Esophagus (tissue), 2 donors: ENCODE results near the gene ST7. TPM values are rescaled to one million over a fixed set of nuclear protein-coding genes. Genes with fewer than 3 reads are reported as not detected.

Source experiments
- H3K27ac ChIP-seq, 2 donors: one replicate each; pipeline ENCODE4 v1.5.1; 2013; ENCODE audit warnings: low read depth in 2 of 2, mild to moderate bottlenecking in 2 of 2, inconsistent platforms in 1 of 2, low read length in 1 of 2, moderate library complexity in 1 of 2
- H3K27me3 ChIP-seq, 2 donors: one replicate each; pipeline ENCODE4 v1.6.1; 2013; ENCODE audit warnings: low read length in 2 of 2, control low read depth in 1 of 2, mild to moderate bottlenecking in 1 of 2; ENCODE audit not compliant: insufficient read depth in 2 of 2, control insufficient read depth in 1 of 2
- H3K36me3 ChIP-seq, 2 donors: one replicate each; pipeline ENCODE4 v1.6.1; 2013; ENCODE audit warnings: low read length in 1 of 2; ENCODE audit not compliant: control insufficient read depth in 2 of 2, insufficient read depth in 2 of 2
- H3K4me1 ChIP-seq, 2 donors: one replicate each; pipeline ENCODE4 v1.6.1; 2013; ENCODE audit warnings: low read length in 1 of 2; ENCODE audit not compliant: control insufficient read depth in 2 of 2, insufficient read depth in 2 of 2
- H3K4me3 ChIP-seq, 2 donors: one replicate each; pipeline ENCODE4 v1.5.1; 2013; ENCODE audit warnings: low read length in 2 of 2, mild to moderate bottlenecking in 2 of 2, low read depth in 1 of 2, moderate library complexity in 1 of 2
- H3K9me3 ChIP-seq, 2 donors: one replicate each; pipeline ENCODE4 v1.6.1; 2013; ENCODE audit warnings: mild to moderate bottlenecking in 2 of 2, low read depth in 1 of 2, low read length in 1 of 2, moderate library complexity in 1 of 2; ENCODE audit not compliant: control insufficient read depth in 2 of 2, insufficient read depth in 1 of 2
- WGBS, 2 donors: extraction: QIAGEN DNeasy Blood & Tissue Kit; methylation state at CpG; one replicate each; pipeline ENCODE4 v1.1.7; 2013; 5-methylcytosine and 5-hydroxymethylcytosine counted together
- polyA plus RNA-seq, 2 donors: library from polyadenylated mRNA; stranded (reverse); fragments of 200-250 nt; gene quantifications; one replicate each; pipeline ENCODE4 v1.2.3, GENCODE V29; 2013
- donor health status: healthy with polysubstance abuse.
- donor health status: Bipolar disorder and iron deficiency.

The ST7 gene
- polyA plus RNA-seq, 2 donors = 4.3 to 7.4 TPM

GRCh38 chr7:117172283-117172682 is 219.0 kb downstream of the ST7 start:
- no peaks in the 10 kb centered on the region for H3K4me1 ChIP-seq
- WGBS, 2 donors = 78 to 79% methylated on average over 2 of the region's 2 CpGs
- no peak overlapping the region for H3K27ac ChIP-seq

GRCh38 chr7:117173035-117173770 is 219.9 kb downstream of the ST7 start:
- no peaks in the 10 kb centered on the region for H3K4me1 ChIP-seq
- H3K36me3 ChIP-seq = peaks cover 0 to 2% of the 10 kb centered on the region in 2 donors
- 70 to 78% methylated on average over 6 of the region's 6 CpGs for WGBS, 2 donors
- H3K9me3 ChIP-seq = no peaks in the 10 kb centered on the region
- no peaks in the 10 kb centered on the region for H3K27me3 ChIP-seq
- H3K27ac ChIP-seq = no peak overlapping the region
- no peak overlapping the region for H3K4me3 ChIP-seq

More at GRCh38 chr7:117172283-117172682, 219.0 kb downstream of the ST7 start:
- no peaks in the 10 kb centered on the region for H3K27me3 ChIP-seq
- H3K9me3 ChIP-seq = no peaks in the 10 kb centered on the region
- H3K4me3 ChIP-seq = no peak overlapping the region
- peaks cover 0 to 2% of the 10 kb centered on the region in 2 donors for H3K36me3 ChIP-seq

DNA sequence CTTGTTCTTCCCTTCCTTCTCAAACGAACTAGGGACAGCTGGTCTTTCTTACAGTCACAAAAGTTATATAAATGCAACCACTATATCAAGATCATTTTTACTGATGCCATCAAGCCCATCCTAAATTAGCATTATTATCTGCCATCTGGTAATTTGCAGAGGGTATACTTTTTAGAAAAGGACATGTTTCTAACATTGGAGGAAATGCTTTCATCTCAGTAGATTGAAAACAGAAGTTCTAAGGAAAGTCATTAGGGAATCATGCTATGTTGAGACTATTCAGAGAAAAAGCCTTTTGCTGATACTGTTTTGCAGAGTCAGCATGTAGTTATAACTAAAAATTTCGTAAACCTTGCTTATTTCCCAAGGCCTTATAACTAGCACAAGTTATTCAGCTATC is 222.9 kb downstream of the ST7 start:
- no peaks in the 10 kb centered on the region for H3K36me3 ChIP-seq
- no peaks in the 10 kb centered on the region for H3K4me1 ChIP-seq
- H3K9me3 ChIP-seq = no peaks in the 10 kb centered on the region
- H3K4me3 ChIP-seq = no peak overlapping the region
- WGBS, 2 donors = 85 to 88% methylated on average over 2 of the region's 2 CpGs
- no peaks in the 10 kb centered on the region for H3K27me3 ChIP-seq
- no peak overlapping the region for H3K27ac ChIP-seq

GRCh38 chr7:117178600-117178999 is 225.3 kb downstream of the ST7 start:
- H3K4me3 ChIP-seq = no peak overlapping the region
- no peaks in the 10 kb centered on the region for H3K27me3 ChIP-seq
- whole genome bisulfite sequencing, 2 donors = 78 to 83% methylated on average over 2 of the region's 2 CpGs
- H3K4me1 ChIP-seq = no peaks in the 10 kb centered on the region
- H3K27ac ChIP-seq = no peak overlapping the region
- H3K36me3 ChIP-seq = no peaks in the 10 kb centered on the region
- no peaks in the 10 kb centered on the region for H3K9me3 ChIP-seq

DNA sequence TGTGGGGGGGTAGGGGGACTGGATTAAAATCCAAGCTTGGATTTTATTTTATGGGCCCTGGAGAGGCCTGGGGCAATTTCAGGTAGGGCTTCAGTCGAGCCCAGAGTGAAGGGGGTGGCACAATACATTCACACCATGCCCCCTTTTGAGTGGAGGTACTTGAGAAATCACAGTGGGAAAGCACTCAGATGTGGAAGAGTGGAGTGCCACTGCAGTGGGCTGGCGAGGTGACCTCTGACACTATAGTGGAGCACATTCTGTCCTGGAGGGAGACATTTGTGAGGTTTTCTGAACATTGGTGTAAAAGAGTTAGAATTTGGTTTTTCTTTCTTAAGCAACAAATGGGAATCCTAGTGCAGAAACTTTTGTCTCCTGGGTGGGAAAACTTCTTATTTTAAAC is 226.4 kb downstream of the ST7 start:
- H3K27ac ChIP-seq = no peak overlapping the region
- H3K4me3 ChIP-seq = no peak overlapping the region
- no peaks in the 10 kb centered on the region for H3K9me3 ChIP-seq
- no peaks in the 10 kb centered on the region for H3K4me1 ChIP-seq
- H3K27me3 ChIP-seq = no peaks in the 10 kb centered on the region
- WGBS, 2 donors = 83 to 85% methylated on average over 2 of the region's 2 CpGs
- no peaks in the 10 kb centered on the region for H3K36me3 ChIP-seq

DNA sequence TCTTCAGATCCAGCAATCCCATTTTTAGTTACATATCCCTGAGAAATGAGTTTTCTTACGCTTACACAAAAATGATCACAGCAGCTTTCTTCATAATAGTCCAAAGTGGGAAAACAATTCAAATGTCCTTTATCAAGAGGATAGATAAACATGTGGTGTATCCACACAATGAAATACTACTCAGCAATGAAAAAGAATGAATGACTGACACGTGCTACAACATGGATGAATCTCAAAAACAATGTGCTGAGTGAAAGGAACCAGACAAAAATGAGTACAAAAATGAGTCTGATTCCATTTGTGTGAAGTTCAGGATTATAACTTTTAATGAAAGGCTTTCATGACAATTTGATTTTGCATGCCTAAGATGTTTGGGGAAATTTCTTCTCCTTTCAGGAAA is 230.4 kb downstream of the ST7 start:
- no peaks in the 10 kb centered on the region for H3K27me3 ChIP-seq
- no peaks in the 10 kb centered on the region for H3K9me3 ChIP-seq
- no peak overlapping the region for H3K4me3 ChIP-seq
- 96 to 99% methylated on average over 2 of the region's 2 CpGs for WGBS, 2 donors
- H3K4me1 ChIP-seq = no peaks in the 10 kb centered on the region
- no peak overlapping the region for H3K27ac ChIP-seq
- H3K36me3 ChIP-seq = no peaks in the 10 kb centered on the region

- Histone ChIP-seq H3K4me1 (no peaks in the 10 kb centered on the region), H3K27ac (no peak overlapping the region), H3K4me3 (no peak overlapping the region), H3K36me3 (no peaks in the 10 kb centered on the region), H3K27me3 (no peaks in the 10 kb centered on the region), H3K9me3 (no peaks in the 10 kb centered on the region)
- WGBS, 2 donors = 96% methylated on average over 2 of the region's 2 CpGs
These were observed 231.1 kb downstream of the ST7 start for GRCh38 chr7:117184367-117184766.

GRCh38 chr7:117185124-117185523 is 231.8 kb downstream of the ST7 start:
- 96 to 99% methylated on average over 3 of the region's 3 CpGs for whole genome bisulfite sequencing, 2 donors
- Histone ChIP-seq H3K27ac (no peak overlapping the region), H3K4me1 (no peaks in the 10 kb centered on the region), H3K4me3 (no peak overlapping the region), H3K9me3 (no peaks in the 10 kb centered on the region), H3K36me3 (peaks cover under 1 to 3% of the 10 kb centered on the region in 2 donors), H3K27me3 (no peaks in the 10 kb centered on the region)

- Histone ChIP-seq H3K9me3 (no peaks in the 10 kb centered on the region), H3K27ac (no peak overlapping the region), H3K4me3 (no peak overlapping the region), H3K4me1 (no peaks in the 10 kb centered on the region), H3K36me3 (peaks cover 4 to 9% of the 10 kb centered on the region in 2 donors), H3K27me3 (no peaks in the 10 kb centered on the region)
- WGBS, 2 donors = 93 to 96% methylated on average over 7 of the region's 7 CpGs
These were observed 233.1 kb downstream of the ST7 start for GRCh38 chr7:117186218-117187010.
